Measurements from ENCODE around the gene GABARAPL2. TPM values are rescaled to one million over a fixed set of nuclear protein-coding genes. Genes with fewer than 3 reads are reported as not detected.

GABARAPL2 gene
- total and polyA plus RNA-seq, 8 donors, result 29.8 to 198 (median 93.5) TPM

GRCh38 chr16:75579281-75579834 lies 13.2 kb downstream of the GABARAPL2 start:
- H3K27ac ChIP-seq, result no peak overlapping the region
- H3K9me3 ChIP-seq, result no peaks in the 10 kb centered on the region
- TF ChIP-seq POLR2AphosphoS5 (IDR thresholded peaks at IDR 0.05), result no peak
- TF ChIP-seq POLR2A (IDR thresholded peaks at IDR 0.05), result no peak
- no peak for TF ChIP-seq CTCF (IDR thresholded peaks at IDR 0.05)
- TF ChIP-seq EP300 (IDR thresholded peaks at IDR 0.05), result no peak
- WGBS, 5 donors, result 73 to 90% (median 84%) methylated on average over 7 of the region's 7 CpGs
- peaks cover 30 to 70% (median 64%) of the 10 kb centered on the region in 4 donors for H3K36me3 ChIP-seq
- no peak overlapping the region for H3K4me3 ChIP-seq
- no peak for DNase-seq
- peaks cover 0 to 3% (median 0%) of the 10 kb centered on the region in 4 donors for H3K4me1 ChIP-seq
- no peaks in the 10 kb centered on the region for H3K27me3 ChIP-seq
- intact Hi-C loops (cut with DNase I; ENCODE audit: low total_unique reads), result no loop called here

DNA sequence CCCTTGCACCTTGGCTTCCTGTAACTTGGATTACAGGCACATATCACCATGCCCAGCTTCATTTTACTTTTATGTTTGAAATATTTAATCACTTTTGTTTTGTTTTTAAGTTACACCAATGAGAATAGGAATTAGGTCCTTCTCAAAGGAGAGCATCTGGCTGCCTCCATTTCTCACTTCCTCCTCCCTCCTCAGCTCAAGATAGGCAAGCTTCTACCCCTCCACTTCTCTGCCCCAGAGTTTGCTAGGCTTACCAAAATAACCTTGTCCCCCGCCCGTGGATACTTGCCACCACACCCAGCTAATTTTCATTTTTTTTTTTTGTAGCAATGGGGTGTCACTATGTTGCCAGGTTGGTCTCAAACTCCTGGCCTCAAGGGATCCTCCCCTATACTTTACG lies 17.9 kb downstream of the GABARAPL2 start:
- 72 to 83% (median 75%) methylated on average over 3 of the region's 3 CpGs for WGBS, 5 donors
- Histone ChIP-seq H3K36me3 (peaks cover 4 to 28% (median 25%) of the 10 kb centered on the region in 4 donors), H3K27ac (no peak overlapping the region), H3K9me3 (no peaks in the 10 kb centered on the region), H3K4me1 (no peaks in the 10 kb centered on the region), H3K27me3 (no peaks in the 10 kb centered on the region), H3K4me3 (no peak overlapping the region)
- DNase-seq, result no peak
- intact Hi-C loops (cut with DNase I; ENCODE audit: low total_unique reads), result no loop called here
- no peak for TF ChIP-seq POLR2AphosphoS5 (IDR thresholded peaks at IDR 0.05)
- TF ChIP-seq EP300 (IDR thresholded peaks at IDR 0.05), result no peak
- TF ChIP-seq POLR2A (IDR thresholded peaks at IDR 0.05), result no peak
- TF ChIP-seq CTCF (IDR thresholded peaks at IDR 0.05), result no peak

GRCh38 chr16:75588716-75589115 lies 22.5 kb downstream of the GABARAPL2 start:
- peaks cover 0 to 11% (median 10%) of the 10 kb centered on the region in 4 donors for H3K36me3 ChIP-seq
- no peak overlapping the region for H3K27ac ChIP-seq
- peaks cover 0 to 17% (median 4%) of the 10 kb centered on the region in 4 donors for H3K4me1 ChIP-seq
- no peaks in the 10 kb centered on the region for H3K27me3 ChIP-seq
- TF ChIP-seq CTCF (IDR thresholded peaks at IDR 0.05) (no peak), EP300 (IDR thresholded peaks at IDR 0.05) (no peak), POLR2A (IDR thresholded peaks at IDR 0.05) (no peak)
- DNase-seq, result no peak
- no peaks in the 10 kb centered on the region for H3K9me3 ChIP-seq
- WGBS, 5 donors, result 93 to 97% (median 96%) methylated on average over 4 of the region's 4 CpGs
- intact Hi-C loops (cut with DNase I; ENCODE audit: low total_unique reads), result no loop called here
- H3K4me3 ChIP-seq, result no peak overlapping the region

- Histone ChIP-seq H3K27ac (peak overlapping the region in 3 of 5 donors; percentile 10 to 50 (median 29)), H3K9me3 (no peaks in the 10 kb centered on the region), H3K36me3 (peaks cover 0 to 17% (median 13%) of the 10 kb centered on the region in 4 donors), H3K27me3 (no peaks in the 10 kb centered on the region), H3K4me3 (no peak overlapping the region), H3K4me1 (peaks cover 0 to 17% (median 5%) of the 10 kb centered on the region in 4 donors)
- peak in 1 of 2 donors; percentile 28 for DNase-seq
- TF ChIP-seq POLR2AphosphoS5 (IDR thresholded peaks at IDR 0.05) (no peak), POLR2A (IDR thresholded peaks at IDR 0.05) (no peak)
- WGBS, 5 donors, result 69 to 88% (median 82%) methylated on average over 3 of the region's 3 CpGs
- intact Hi-C loops (cut with DNase I; ENCODE audit: low total_unique reads), result no loop called here
Observed at GRCh38 chr16:75589306-75589705, 23.1 kb downstream of the GABARAPL2 start.

Measured in stomach (tissue), 9 donors.